Measurements from ENCODE around the gene IGSF6.
A peak's percentile ranks its signal among the peaks of the same experiment; 100 is the strongest.

The IGSF6 gene

DNA sequence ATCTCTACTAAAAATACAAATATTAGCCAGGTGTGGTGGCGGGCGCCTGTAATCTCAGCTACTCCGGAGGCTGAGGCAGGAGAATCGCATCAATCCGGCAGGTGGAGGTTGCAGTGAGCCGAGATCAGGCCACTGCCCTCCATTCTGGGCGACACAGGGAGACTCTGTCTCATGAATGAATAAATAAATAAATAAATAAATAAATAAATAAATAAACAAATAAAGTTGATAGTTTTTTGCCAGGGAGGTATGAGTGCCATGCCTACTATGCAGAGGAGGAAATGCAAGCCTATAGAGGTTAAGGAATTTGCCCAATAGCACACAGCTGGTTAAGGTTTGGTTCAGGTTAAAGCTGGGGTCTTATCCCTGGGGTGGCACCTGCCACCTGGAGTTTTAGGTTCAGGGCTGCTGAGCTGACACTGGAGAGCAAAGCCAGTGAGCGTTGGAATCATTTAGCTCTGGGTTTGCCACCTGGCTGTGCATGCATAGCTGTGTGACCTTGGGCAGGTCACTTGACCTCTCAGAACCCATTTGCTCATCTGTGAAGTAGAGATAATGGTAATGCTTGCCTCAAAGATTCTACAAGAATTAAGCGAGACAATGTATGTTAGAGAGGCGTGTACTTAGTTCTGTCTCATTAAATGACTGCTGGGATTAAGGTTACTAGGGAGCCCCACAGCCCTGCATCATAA, 12.5 kb upstream of the IGSF6 start:
- TF ChIP-seq, protein P1, sequence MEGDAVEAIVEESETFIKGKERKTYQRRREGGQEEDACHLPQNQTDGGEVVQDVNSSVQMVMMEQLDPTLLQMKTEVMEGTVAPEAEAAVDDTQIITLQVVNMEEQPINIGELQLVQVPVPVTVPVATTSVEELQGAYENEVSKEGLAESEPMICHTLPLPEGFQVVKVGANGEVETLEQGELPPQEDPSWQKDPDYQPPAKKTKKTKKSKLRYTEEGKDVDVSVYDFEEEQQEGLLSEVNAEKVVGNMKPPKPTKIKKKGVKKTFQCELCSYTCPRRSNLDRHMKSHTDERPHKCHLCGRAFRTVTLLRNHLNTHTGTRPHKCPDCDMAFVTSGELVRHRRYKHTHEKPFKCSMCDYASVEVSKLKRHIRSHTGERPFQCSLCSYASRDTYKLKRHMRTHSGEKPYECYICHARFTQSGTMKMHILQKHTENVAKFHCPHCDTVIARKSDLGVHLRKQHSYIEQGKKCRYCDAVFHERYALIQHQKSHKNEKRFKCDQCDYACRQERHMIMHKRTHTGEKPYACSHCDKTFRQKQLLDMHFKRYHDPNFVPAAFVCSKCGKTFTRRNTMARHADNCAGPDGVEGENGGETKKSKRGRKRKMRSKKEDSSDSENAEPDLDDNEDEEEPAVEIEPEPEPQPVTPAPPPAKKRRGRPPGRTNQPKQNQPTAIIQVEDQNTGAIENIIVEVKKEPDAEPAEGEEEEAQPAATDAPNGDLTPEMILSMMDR (IDR thresholded peaks at IDR 0.05; ENCODE audit: low read length, missing control alignments): no peak
- no peak overlapping the region for H3K4me3 ChIP-seq (replicated peaks; ENCODE audit: low read depth, low read length)
- DNase-seq (ENCODE audit: low read depth): no peak

DNA sequence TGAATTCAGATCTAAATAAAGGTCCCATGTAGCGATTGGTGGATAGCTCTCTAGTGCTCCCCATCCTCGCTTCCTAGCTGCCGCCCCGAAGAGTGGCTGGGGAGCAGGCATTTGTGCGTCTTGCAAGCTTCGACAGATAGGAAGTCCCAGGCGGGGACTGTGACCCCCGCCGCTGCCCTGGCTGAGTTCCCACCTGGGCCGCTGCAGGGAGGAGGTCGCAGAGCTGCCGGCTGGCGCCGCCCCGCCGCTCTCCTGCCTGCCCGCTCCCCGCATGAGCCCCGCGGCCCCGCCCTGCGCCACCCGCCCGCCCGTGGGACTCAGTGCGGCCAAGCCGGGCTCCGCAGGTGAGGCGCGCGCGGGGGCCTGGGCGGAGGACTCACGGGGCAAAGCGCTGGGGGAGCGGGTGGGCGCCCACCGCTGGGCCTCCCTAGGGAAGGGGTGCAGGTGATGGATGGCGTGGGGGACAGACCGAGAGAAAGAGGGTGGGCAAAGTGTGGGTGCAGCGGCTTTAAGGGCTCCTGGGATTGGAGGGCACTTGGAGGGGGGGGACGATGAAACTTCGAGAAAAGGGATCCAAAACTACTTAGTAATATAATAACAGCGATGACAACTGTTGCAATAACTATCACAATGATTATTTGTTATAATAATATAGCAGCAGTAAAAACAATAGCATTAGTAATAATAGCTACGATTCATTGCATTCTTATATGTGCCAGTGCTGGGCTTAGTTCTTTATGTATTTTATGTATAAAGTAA, 11.7 kb upstream of the IGSF6 start, which contains the start of gene OTOA:
Gene OTOA (plus strand): TSS at position 80 of the 759 bp plus-strand sequence. CDS start 14,547 bp downstream, outside the sequence.
- no peak within 1 kb of the TSS for H3K4me3 ChIP-seq (replicated peaks; ENCODE audit: low read depth, low read length)
- DNase-seq (ENCODE audit: low read depth): no peak
- TF ChIP-seq, protein P1 (IDR thresholded peaks at IDR 0.05; ENCODE audit: low read length, missing control alignments): no peak

DNA sequence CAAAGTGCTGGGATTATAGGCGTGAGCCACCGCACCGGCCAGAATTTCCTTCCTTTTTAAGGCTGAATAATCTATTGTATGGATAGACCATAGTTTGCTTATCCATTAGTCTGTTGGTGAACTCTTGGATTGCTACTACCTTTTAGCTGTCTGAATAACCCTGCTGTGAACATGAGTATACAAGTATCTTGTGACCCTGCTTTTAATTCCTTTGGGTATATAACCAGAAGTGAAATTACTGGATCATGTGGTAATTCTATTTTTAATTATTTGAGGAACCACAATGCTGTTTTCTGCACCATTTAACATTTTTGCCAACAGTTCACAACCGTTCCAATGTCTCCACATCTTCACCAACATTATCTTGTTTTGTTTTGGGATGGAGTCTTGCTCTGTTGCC, 6.7 kb upstream of the IGSF6 start:
- DNase-seq (ENCODE audit: low read depth): no peak
- TF ChIP-seq, protein P1 (IDR thresholded peaks at IDR 0.05; ENCODE audit: low read length, missing control alignments): no peak

DNA sequence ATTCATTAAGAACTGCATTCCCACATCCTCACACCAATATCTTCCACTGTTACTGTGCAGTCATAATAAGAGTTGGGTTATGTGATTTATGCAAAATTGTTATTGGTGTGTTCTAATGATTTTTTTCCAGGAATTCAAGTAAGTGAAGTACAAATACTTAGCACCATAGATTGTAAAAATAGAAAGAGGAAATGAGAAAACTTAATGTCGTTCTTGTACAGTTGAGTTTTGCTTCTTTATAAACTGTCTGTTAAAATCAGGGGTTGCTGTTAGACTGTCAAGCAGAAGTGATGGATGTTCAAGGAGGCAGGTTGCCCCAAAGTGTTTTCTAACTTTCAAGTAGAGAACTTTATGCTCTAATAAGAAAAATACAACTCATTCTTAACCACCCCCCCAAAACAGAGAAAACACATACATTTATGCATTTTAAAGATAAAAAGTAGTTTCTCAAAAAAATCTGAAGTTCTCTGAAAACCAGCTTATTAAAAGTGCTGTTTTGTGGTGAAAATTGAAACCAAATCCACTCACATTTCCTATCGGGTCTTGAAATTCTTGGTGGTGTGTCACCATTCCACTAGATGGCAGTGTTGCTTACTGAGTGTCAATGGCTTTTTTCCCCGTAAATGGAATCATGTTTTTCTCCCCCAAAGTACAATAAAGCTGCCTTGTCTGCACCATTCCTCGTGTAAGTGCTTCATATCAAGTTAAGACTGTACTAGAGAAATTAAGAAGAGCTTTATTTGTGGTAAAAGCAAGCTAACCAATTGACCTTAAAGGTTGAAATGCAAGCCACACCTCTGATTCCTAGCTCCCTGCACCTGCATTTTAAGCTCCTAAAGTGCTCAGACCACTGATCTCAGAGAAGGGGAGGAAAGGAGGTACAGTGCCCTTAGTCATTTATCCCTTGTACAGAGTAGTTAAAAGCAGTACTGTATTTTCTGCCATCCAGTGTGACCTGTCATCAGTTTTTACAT, 4.7 kb upstream of the IGSF6 start:
- TF ChIP-seq, protein P1 (IDR thresholded peaks at IDR 0.05; ENCODE audit: low read length, missing control alignments): peak; percentile 88
- H3K4me3 ChIP-seq (replicated peaks; ENCODE audit: low read depth, low read length): no peak overlapping the region
- peak; percentile 74 for DNase-seq (ENCODE audit: low read depth)

More for the DNA sequence above, 6.7 kb upstream of the IGSF6 start:
- H3K4me3 ChIP-seq (replicated peaks; ENCODE audit: low read depth, low read length): no peak overlapping the region

DNA sequence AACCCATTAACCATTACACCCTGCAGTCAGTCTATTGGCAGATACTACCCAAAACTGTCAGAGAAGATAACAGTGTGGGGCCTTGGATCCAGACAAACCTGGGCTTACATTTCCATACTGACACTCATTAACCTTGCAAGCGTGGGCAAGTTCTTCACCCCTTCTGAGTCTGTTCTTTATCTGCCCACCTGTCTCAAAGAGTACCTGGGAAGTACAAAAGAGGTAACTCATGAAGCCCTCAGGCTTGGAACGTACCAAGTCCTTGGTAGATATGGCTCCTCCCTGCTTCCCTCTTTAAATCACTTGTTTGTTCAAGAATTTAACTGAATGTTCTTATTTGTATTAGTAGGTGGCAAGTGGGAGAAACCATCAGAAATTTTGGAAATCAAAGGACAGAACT, 2.5 kb upstream of the IGSF6 start:
- DNase-seq (ENCODE audit: low read depth): no peak
- TF ChIP-seq, protein P1 (IDR thresholded peaks at IDR 0.05; ENCODE audit: low read length, missing control alignments): no peak
- no peak overlapping the region for H3K4me3 ChIP-seq (replicated peaks; ENCODE audit: low read depth, low read length)

DNA sequence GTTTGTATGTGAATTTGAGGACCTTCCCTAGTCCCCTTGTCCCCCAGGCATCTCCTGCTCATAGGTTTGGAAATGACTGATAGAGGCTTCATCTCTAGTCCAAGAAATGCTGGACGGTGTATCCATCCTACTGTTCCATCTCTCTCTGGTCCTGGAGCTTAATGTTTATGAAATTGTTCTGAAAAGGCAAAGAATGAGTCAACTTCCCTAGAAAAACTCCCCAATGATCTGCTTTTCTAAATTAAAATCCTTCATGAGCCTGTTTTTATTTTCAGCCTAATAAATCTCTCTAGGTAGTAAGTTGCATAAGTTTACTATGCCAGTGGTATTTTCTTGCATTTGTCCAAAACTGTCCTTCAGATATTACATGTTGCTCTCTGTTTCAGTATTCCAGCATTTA, 2.1 kb upstream of the IGSF6 start:
- no peak for DNase-seq (ENCODE audit: low read depth)
- TF ChIP-seq, protein P1 (IDR thresholded peaks at IDR 0.05; ENCODE audit: low read length, missing control alignments): no peak
- no peak overlapping the region for H3K4me3 ChIP-seq (replicated peaks; ENCODE audit: low read depth, low read length)
